OCI-LY7 (cell line): ENCODE measurements around the gene IFNK. TPM values are rescaled to one million over a fixed set of nuclear protein-coding genes. Genes with fewer than 3 reads are reported as not detected.

Experiments
- BruUV-seq: library from RNA; stranded (reverse); fragments of 400-500 nt; replicated peaks from 2 replicates; lab custom pipeline; 2021; lab: Mats Ljungman, UMichigan
- CTCF ChIA-PET: fragments of 300-600 bp; sonication (Branson Sonifier 250); formaldehyde crosslinking; loops from one replicate; lab custom pipeline; 2022; ENCODE audit warnings: antibody characterized with exemption; ENCODE audit not compliant: unreplicated experiment; lab: Charles Lee
- POLR2A ChIA-PET: fragments of 300-600 bp; sonication (Branson Sonifier 250); formaldehyde crosslinking; loops from one replicate; lab custom pipeline; 2022; ENCODE audit warnings: antibody characterized with exemption; lab: Charles Lee
- DNase-seq: peaks from one replicate; pipeline ENCODE4 v3.0.0-alpha.2; 2015; ENCODE audit warnings: low spot score
- H2AFZ ChIP-seq: fragments of 200-600 bp; sonication (generic), shearing (Covaris generic); 2 replicates; pipeline ENCODE4 v1.6.1; 2014; ENCODE audit warnings: mild to moderate bottlenecking, antibody characterized with exemption, low read length, moderate library complexity
- H3K27ac ChIP-seq: fragments of 200-600 bp; sonication (generic); 2 replicates; pipeline ENCODE4 v1.5.1; 2014; ENCODE audit warnings: mixed run types, low read depth, mild to moderate bottlenecking, moderate library complexity, low read length, inconsistent platforms; ENCODE audit not compliant: poor library complexity, severe bottlenecking
- H3K36me3 ChIP-seq: fragments of 200-600 bp; sonication (generic); 2 replicates; pipeline ENCODE4 v1.6.1; 2014; ENCODE audit warnings: mild to moderate bottlenecking, antibody characterized with exemption, low read length, moderate library complexity, mixed read lengths; ENCODE audit not compliant: insufficient read depth
- H3K4me1 ChIP-seq: fragments of 200-600 bp; sonication (generic); 2 replicates; pipeline ENCODE4 v1.5.1; 2014; ENCODE audit warnings: mild to moderate bottlenecking, low read length; ENCODE audit not compliant: insufficient read depth, poor library complexity, severe bottlenecking
- H3K4me2 ChIP-seq: fragments of 200-600 bp; sonication (generic); 2 replicates; pipeline ENCODE4 v1.6.1; 2014; ENCODE audit warnings: mild to moderate bottlenecking, low read length
- H3K4me3 ChIP-seq: fragments of 200-600 bp; sonication (generic); 2 replicates; pipeline ENCODE4 v1.5.1; 2014; ENCODE audit warnings: mild to moderate bottlenecking, low read depth, low read length; ENCODE audit not compliant: poor library complexity, severe bottlenecking
- H3K79me2 ChIP-seq: fragments of 200-600 bp; sonication (generic); 2 replicates; pipeline ENCODE4 v1.6.1; 2016; ENCODE audit warnings: low read depth, mild to moderate bottlenecking, low read length, moderate library complexity, mixed read lengths; ENCODE audit not compliant: insufficient read depth
- H3K9me2 ChIP-seq: fragments of 200-600 bp; sonication (generic); 2 replicates; pipeline ENCODE4 v1.6.1; 2016; ENCODE audit warnings: mild to moderate bottlenecking, low read length, mixed read lengths; ENCODE audit not compliant: insufficient read depth
- H3K9me3 ChIP-seq: fragments of 200-600 bp; sonication (generic); 2 replicates; pipeline ENCODE4 v1.6.1; 2014; ENCODE audit warnings: mild to moderate bottlenecking, mixed run types, low read length, mixed read lengths
- H4K20me1 ChIP-seq: fragments of 200-600 bp; sonication (generic); 2 replicates; pipeline ENCODE4 v1.6.1; 2014; ENCODE audit warnings: mild to moderate bottlenecking, antibody characterized with exemption, low read length, moderate library complexity, mixed read lengths; ENCODE audit not compliant: insufficient read depth
- EZH2phosphoT487 ChIP-seq: fragments of 200-600 bp; sonication (generic); IDR thresholded peaks from 2 replicates; pipeline ENCODE4 v1.6.1; 2018; ENCODE audit warnings: low read depth, borderline replicate concordance, mild to moderate bottlenecking, mixed run types, antibody characterized with exemption, low read length, moderate library complexity, mixed read lengths
- intact Hi-C: fragments of 100-400 bp; cut with micrococcal nuclease; formaldehyde crosslinking; loops from one replicate; pipeline ENCODE4 v1.10.0; 2022; ENCODE audit not compliant: unreplicated experiment
- total RNA-seq, 2 experiments: library from RNA; depleted of rRNA in 1 of 2; stranded (reverse); fragments of >200 nt in 1 of 2; shearing (Covaris generic) in 1 of 2; gene quantifications; 2 replicates each; pipeline ENCODE4 v1.2.3, GENCODE V29; 2014 to 2022
- TF ChIP-seq, protein P1 (sequence below): fragments of 200-600 bp; sonication (generic); conservative IDR thresholded peaks from 2 replicates; pipeline ENCODE4 v1.5.1; 2014; ENCODE audit warnings: mild to moderate bottlenecking, antibody characterized with exemption, low read length, moderate library complexity, mixed read lengths

IFNK gene
- total RNA-seq, 2 experiments from 2014 or later = not detected

DNA sequence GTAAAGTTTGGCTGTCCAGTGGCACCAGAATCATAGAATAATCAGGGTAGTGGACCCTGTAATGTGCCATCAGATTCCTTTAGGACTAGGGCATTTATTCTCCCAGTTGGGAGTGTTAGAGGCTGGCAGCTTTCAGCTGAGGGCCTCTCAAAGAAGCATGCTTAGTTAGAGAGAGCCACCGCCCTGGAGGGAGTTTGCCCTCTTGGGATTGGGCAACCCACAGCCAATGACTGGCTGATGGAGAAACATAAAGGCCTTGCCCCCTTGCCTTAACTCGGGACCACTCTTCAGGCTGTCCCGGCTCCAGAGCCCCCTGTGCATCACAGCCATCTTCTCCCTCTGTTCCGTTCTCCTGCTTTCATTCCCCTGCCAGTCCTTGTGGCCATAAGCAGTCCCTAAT lies 20.5 kb upstream of the IFNK start:
- intact Hi-C loops = loop anchor here (5.0 kb wide), 1 partner anchor 651 kb away; no protein-coding TSS in a partner anchor
- H3K9me3 ChIP-seq = no peaks in the 10 kb centered on the region
- TF ChIP-seq, protein P1, sequence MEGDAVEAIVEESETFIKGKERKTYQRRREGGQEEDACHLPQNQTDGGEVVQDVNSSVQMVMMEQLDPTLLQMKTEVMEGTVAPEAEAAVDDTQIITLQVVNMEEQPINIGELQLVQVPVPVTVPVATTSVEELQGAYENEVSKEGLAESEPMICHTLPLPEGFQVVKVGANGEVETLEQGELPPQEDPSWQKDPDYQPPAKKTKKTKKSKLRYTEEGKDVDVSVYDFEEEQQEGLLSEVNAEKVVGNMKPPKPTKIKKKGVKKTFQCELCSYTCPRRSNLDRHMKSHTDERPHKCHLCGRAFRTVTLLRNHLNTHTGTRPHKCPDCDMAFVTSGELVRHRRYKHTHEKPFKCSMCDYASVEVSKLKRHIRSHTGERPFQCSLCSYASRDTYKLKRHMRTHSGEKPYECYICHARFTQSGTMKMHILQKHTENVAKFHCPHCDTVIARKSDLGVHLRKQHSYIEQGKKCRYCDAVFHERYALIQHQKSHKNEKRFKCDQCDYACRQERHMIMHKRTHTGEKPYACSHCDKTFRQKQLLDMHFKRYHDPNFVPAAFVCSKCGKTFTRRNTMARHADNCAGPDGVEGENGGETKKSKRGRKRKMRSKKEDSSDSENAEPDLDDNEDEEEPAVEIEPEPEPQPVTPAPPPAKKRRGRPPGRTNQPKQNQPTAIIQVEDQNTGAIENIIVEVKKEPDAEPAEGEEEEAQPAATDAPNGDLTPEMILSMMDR = no peak
- no peak for TF ChIP-seq EZH2phosphoT487
- no peak overlapping the region for H3K27ac ChIP-seq
- no peak for DNase-seq
- CTCF ChIA-PET = no interaction called here
- BruUV-seq = no TSS peak
- no peak overlapping the region for H3K4me2 ChIP-seq
- H3K4me3 ChIP-seq = no peak overlapping the region
- no peaks in the 10 kb centered on the region for H4K20me1 ChIP-seq
- H3K36me3 ChIP-seq = no peaks in the 10 kb centered on the region
- no peaks in the 10 kb centered on the region for H3K4me1 ChIP-seq
- no peaks in the 10 kb centered on the region for H3K9me2 ChIP-seq
- H2AFZ ChIP-seq = no peak overlapping the region
- H3K79me2 ChIP-seq = no peaks in the 10 kb centered on the region
- POLR2A ChIA-PET = interaction anchor here (1.0 kb wide), 1 partner anchor 31 kb away, joined by 3 read pairs; no protein-coding TSS in a partner anchor

DNA sequence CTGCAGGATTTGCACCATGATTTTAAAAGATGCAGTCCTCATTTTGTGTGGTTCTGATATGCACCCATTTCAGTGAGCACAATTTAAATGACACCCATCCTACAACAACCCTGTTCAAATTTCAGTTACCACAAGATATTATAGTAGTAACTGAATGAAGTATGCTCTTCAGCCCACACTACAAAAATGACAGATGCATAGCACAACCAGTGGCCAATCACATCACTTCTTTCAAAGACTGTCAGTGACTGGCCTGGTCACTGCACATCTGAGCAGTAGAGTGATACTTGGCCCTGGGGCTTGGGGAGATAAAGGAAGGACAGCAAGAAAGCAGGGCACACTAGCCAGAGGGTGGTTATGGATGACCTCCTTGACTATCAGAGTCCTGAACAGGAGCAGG lies 19.8 kb upstream of the IFNK start:
- ChIA-PET CTCF (no interaction called here), POLR2A (no interaction called here)
- H3K9me3 ChIP-seq = no peaks in the 10 kb centered on the region
- H3K4me1 ChIP-seq = no peaks in the 10 kb centered on the region
- H2AFZ ChIP-seq = no peak overlapping the region
- no peaks in the 10 kb centered on the region for H3K36me3 ChIP-seq
- no peak for DNase-seq
- no peak overlapping the region for H3K4me2 ChIP-seq
- H3K9me2 ChIP-seq = no peaks in the 10 kb centered on the region
- TF ChIP-seq EZH2phosphoT487 = no peak
- TF ChIP-seq, protein P1 = no peak
- BruUV-seq = no TSS peak
- intact Hi-C loops = loop anchor here (5.0 kb wide), 1 partner anchor 652 kb away; no protein-coding TSS in a partner anchor
- H4K20me1 ChIP-seq = no peaks in the 10 kb centered on the region
- no peak overlapping the region for H3K4me3 ChIP-seq
- H3K79me2 ChIP-seq = no peaks in the 10 kb centered on the region
- no peak overlapping the region for H3K27ac ChIP-seq

DNA sequence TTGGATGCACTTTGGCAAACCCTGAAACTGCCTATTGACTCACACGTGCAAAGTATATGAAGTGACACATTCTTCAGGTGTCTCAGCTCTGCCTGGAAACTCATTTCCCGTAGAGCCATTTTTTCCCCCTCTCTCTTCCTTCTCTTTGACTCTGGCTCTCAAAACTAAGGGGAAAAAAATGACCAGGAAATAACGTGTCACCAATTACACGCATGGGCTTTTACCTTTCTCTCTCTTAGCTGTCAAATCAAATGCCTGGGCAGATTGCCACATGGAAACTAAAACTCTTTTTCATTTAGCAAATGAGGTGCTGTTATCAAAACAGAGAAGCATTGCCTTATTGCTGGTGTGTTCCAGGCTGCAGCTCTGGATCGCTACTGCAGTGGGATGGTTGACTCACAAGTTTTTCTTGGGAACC lies 18.3 kb upstream of the IFNK start:
- H3K9me2 ChIP-seq = no peaks in the 10 kb centered on the region
- CTCF ChIA-PET = no interaction called here
- POLR2A ChIA-PET = no interaction called here
- intact Hi-C loops = no loop called here
- no peaks in the 10 kb centered on the region for H3K4me1 ChIP-seq
- no peak overlapping the region for H2AFZ ChIP-seq
- H3K79me2 ChIP-seq = no peaks in the 10 kb centered on the region
- no peaks in the 10 kb centered on the region for H3K36me3 ChIP-seq
- H3K4me2 ChIP-seq = no peak overlapping the region
- no TSS peak for BruUV-seq
- H3K27ac ChIP-seq = no peak overlapping the region
- H3K9me3 ChIP-seq = no peaks in the 10 kb centered on the region
- H4K20me1 ChIP-seq = no peaks in the 10 kb centered on the region
- DNase-seq = no peak
- H3K4me3 ChIP-seq = no peak overlapping the region
- TF ChIP-seq, protein P1 = no peak
- TF ChIP-seq EZH2phosphoT487 = no peak
